ENCODE data around the gene ZNRF3. TPM values are rescaled to one million over a fixed set of nuclear protein-coding genes. Genes with fewer than 3 reads are reported as not detected.

Gene ZNRF3
- total and polyA plus RNA-seq, 2 experiments from 2014 or later: 0.56 to 3.9 TPM

GRCh38 chr22:28989484-28989883 is 106.1 kb downstream of the ZNRF3 start:
- Histone ChIP-seq H3K4me3 (no peak overlapping the region), H4K20me1 (ENCODE audit: insufficient read depth) (no peaks in the 10 kb centered on the region), H3K9me3 (ENCODE audit: low read depth) (no peaks in the 10 kb centered on the region), H3K27ac (no peak overlapping the region), H3K4me2 (ENCODE audit: unreplicated experiment) (no peak overlapping the region), H3F3A (ENCODE audit: insufficient read depth) (peaks cover 10% of the 10 kb centered on the region; the same call in 1 of the 2 replicates), H2AFZ (no peak overlapping the region), H3K79me2 (ENCODE audit: insufficient read depth) (0 out of 2 replicates have a peak, but pooled peaks cover 4% of the 10 kb centered on the region), H3K9me2 (ENCODE audit: insufficient read depth) (no peaks in the 10 kb centered on the region), H3K4me1 (ENCODE audit: insufficient read depth) (peaks cover under 1% of the 10 kb centered on the region), H3K36me3 (ENCODE audit: low read depth) (no peaks in the 10 kb centered on the region), H3K27me3 (replicated peaks; ENCODE audit: insufficient read depth) (no peaks in the 10 kb centered on the region), H3K9ac (no peak overlapping the region)
- no peak for DNase-seq
- WGBS, 2 experiments (ENCODE audit: low coverage in 1 of 2, low lambda C conversion rate in 2 of 2, missing lambda C conversion rate in 2 of 2): 82 to 85% methylated on average over 7 of the region's 7 CpGs
- TF ChIP-seq EZH2phosphoT487 (IDR thresholded peaks at IDR 0.05; ENCODE audit: insufficient read depth, low read depth) (no peak), EZH2 (IDR thresholded peaks at IDR 0.05; ENCODE audit: insufficient read depth, poor library complexity, severe bottlenecking) (no peak)
- in situ Hi-C loops (cut with MboI): no loop called here

- Histone ChIP-seq H3K9me2 (ENCODE audit: insufficient read depth) (no peaks in the 10 kb centered on the region), H3K79me2 (ENCODE audit: insufficient read depth) (0 out of 2 replicates have a peak, but pooled peaks cover 1% of the 10 kb centered on the region), H3K9ac (no peak overlapping the region), H3K4me3 (no peak overlapping the region), H2AFZ (no peak overlapping the region), H3K9me3 (ENCODE audit: low read depth) (no peaks in the 10 kb centered on the region), H3K4me1 (ENCODE audit: insufficient read depth) (no peaks in the 10 kb centered on the region; the same call in 1 of the 2 replicates), H3K27ac (no peak overlapping the region), H3K36me3 (ENCODE audit: low read depth) (no peaks in the 10 kb centered on the region), H3K4me2 (ENCODE audit: unreplicated experiment) (no peak overlapping the region), H3K27me3 (replicated peaks; ENCODE audit: insufficient read depth) (no peaks in the 10 kb centered on the region), H3F3A (ENCODE audit: insufficient read depth) (peaks cover 10% of the 10 kb centered on the region; the same call in 1 of the 2 replicates), H4K20me1 (ENCODE audit: insufficient read depth) (no peaks in the 10 kb centered on the region)
- DNase-seq: no peak
- in situ Hi-C loops (cut with MboI): no loop called here
- no peak for TF ChIP-seq EZH2phosphoT487 (IDR thresholded peaks at IDR 0.05; ENCODE audit: insufficient read depth, low read depth)
- TF ChIP-seq EZH2 (IDR thresholded peaks at IDR 0.05; ENCODE audit: insufficient read depth, poor library complexity, severe bottlenecking): no peak
- 83 to 85% methylated on average over 4 of the region's 4 CpGs for WGBS, 2 experiments (ENCODE audit: low coverage in 1 of 2, low lambda C conversion rate in 2 of 2, missing lambda C conversion rate in 2 of 2)
Observed at GRCh38 chr22:28989912-28990311, 106.5 kb downstream of the ZNRF3 start.

- TF ChIP-seq EZH2phosphoT487 (IDR thresholded peaks at IDR 0.05; ENCODE audit: insufficient read depth, low read depth): no peak
- no peak for TF ChIP-seq EZH2 (IDR thresholded peaks at IDR 0.05; ENCODE audit: insufficient read depth, poor library complexity, severe bottlenecking)
- Histone ChIP-seq H3K79me2 (ENCODE audit: insufficient read depth) (no peaks in the 10 kb centered on the region), H3K9ac (no peak overlapping the region), H3K27ac (no peak overlapping the region), H3K9me2 (ENCODE audit: insufficient read depth) (no peaks in the 10 kb centered on the region), H2AFZ (no peak overlapping the region), H3K36me3 (ENCODE audit: low read depth) (no peaks in the 10 kb centered on the region), H3K4me3 (no peak overlapping the region), H3F3A (ENCODE audit: insufficient read depth) (peaks cover 10% of the 10 kb centered on the region; the same call in 1 of the 2 replicates), H3K4me1 (ENCODE audit: insufficient read depth) (no peaks in the 10 kb centered on the region; the same call in 1 of the 2 replicates), H3K27me3 (replicated peaks; ENCODE audit: insufficient read depth) (no peaks in the 10 kb centered on the region), H4K20me1 (ENCODE audit: insufficient read depth) (no peaks in the 10 kb centered on the region), H3K4me2 (ENCODE audit: unreplicated experiment) (no peak overlapping the region), H3K9me3 (ENCODE audit: low read depth) (no peaks in the 10 kb centered on the region)
- in situ Hi-C loops (cut with MboI): no loop called here
- DNase-seq: no peak
- 71 to 85% methylated on average over 4 of the region's 4 CpGs for WGBS, 2 experiments (ENCODE audit: low coverage in 1 of 2, low lambda C conversion rate in 2 of 2, missing lambda C conversion rate in 2 of 2)
Observed at GRCh38 chr22:28992565-28993356, 109.4 kb downstream of the ZNRF3 start.

- no peak for TF ChIP-seq EZH2phosphoT487 (IDR thresholded peaks at IDR 0.05; ENCODE audit: insufficient read depth, low read depth)
- no peaks in the 10 kb centered on the region for H3K36me3 ChIP-seq (ENCODE audit: low read depth)
- H3K27me3 ChIP-seq (replicated peaks; ENCODE audit: insufficient read depth): no peaks in the 10 kb centered on the region
- 100% methylated on average over 4 of the region's 4 CpGs for WGBS, 2 experiments (ENCODE audit: low coverage in 1 of 2, low lambda C conversion rate in 2 of 2, missing lambda C conversion rate in 2 of 2)
- DNase-seq: no peak
- no peak overlapping the region for H3K4me3 ChIP-seq
- no peak overlapping the region for H3K9ac ChIP-seq
- no peaks in the 10 kb centered on the region for H4K20me1 ChIP-seq (ENCODE audit: insufficient read depth)
- no peak overlapping the region for H3K27ac ChIP-seq
- H3K4me1 ChIP-seq (ENCODE audit: insufficient read depth): no peaks in the 10 kb centered on the region
- no peak overlapping the region for H3K4me2 ChIP-seq (ENCODE audit: unreplicated experiment)
- H3K9me2 ChIP-seq (ENCODE audit: insufficient read depth): no peaks in the 10 kb centered on the region
- in situ Hi-C loops (cut with MboI): no loop called here
- H3F3A ChIP-seq (ENCODE audit: insufficient read depth): no peaks in the 10 kb centered on the region
- H2AFZ ChIP-seq: no peak overlapping the region
- no peaks in the 10 kb centered on the region for H3K9me3 ChIP-seq (ENCODE audit: low read depth)
- no peaks in the 10 kb centered on the region for H3K79me2 ChIP-seq (ENCODE audit: insufficient read depth)
Observed at GRCh38 chr22:28994522-28994921, 111.2 kb downstream of the ZNRF3 start.
